Stimulated activated CD8-positive, alpha-beta memory T cell treated with anti-CD3 and anti-CD28 coated beads, Interleukin-2, amount 100 ng/mL, for 48 hours (primary cell): ENCODE data around the gene TTK.
A peak's percentile ranks its signal among the peaks of the same experiment; 100 is the strongest.

ENCODE experiments used
- DNase-seq, 2 donors: peaks; one replicate each; pipeline ENCODE4 v3.0.0-alpha.2; 2020; ENCODE audit warnings: low read depth in 2 of 2

TTK gene

DNA sequence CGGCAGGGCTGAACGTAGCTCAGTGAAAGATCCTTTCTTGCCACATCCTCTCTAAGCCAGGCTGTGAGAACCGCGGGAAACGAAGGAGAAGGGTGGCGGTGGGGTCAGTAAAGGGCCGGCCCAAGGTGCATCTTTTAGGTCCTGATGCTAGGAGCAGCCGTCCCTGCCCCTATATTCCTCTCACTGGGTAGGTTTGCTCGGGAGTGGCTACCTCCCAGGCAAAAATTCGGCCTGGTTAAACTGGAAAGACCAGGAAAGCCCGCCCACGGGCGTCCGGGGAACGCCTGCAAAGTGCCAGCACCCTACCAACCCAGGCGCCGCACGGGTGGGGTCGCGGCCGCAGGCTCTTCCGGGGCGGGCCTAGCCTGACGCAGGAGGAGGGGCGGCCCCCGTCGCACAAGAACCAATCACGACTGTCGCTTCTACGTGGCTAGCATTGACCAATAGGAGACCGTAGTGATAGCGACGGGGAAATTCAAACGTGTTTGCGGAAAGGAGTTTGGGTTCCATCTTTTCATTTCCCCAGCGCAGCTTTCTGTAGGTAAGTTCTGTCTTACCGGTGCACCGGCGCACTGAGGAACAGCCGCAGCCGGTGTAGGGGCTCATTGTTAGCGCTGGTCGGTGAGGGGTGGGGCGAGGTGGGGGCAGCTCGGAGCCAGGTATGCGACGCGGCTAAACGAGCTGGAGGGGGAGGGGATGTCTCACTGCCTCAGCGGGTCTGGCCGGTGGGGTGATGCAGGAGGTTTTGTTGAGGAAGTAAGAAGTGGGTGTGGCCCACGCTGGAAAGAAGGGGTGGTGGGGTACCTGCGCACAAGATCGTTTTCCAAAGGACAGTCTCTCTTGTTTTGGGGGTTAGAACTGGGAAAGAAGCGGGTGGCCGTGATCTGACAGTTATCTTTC is at the start of gene TTK:
Gene TTK, plus strand, starts transcription at position 477 of the 900 bp plus-strand sequence. CDS start 1,195 bp downstream, outside the sequence.
- peak; percentile 82 to 83 for DNase-seq

DNA sequence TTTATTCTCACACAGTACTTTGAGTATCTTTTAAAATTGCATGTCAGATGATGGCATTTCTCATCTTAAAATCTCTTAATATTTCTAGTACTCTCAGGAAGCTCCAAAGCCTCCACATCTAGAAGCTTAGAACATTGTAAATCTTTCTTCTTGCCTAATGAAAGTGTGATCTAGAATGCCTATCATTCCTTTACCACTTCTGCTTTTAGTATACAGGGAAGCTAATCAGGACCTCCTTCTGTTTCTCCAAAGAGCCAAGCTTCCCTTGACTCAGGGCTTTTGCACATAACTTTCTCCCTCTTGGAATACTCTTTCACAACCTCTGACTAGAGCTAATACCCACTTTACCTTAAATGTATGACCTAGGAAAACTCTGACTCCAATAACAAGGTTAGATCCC is 49.6 kb upstream of the TTK start:
- DNase-seq = no peak

DNA sequence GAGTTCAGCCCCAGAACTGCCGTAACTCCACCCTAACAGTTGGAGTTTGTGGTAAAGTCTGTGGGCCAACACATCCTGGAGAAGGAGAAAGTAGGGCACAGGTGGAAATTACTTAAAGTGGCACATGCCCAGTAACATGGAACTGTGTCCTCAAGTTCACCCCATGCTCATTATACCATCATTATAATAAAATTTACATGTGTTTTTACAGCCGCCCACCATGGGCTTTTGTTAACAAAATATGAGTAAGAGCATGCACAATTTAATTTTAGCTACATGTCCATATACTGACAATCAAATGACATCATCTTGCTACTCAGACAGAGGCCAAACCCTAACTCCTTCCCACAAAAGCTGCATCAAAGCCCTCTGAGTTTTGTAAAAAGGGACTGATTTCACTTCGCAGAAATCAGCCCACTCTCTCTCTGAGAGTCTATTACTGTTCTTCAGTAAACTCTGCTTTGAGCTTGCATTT is 39.8 kb upstream of the TTK start:
- no peak for DNase-seq

DNA sequence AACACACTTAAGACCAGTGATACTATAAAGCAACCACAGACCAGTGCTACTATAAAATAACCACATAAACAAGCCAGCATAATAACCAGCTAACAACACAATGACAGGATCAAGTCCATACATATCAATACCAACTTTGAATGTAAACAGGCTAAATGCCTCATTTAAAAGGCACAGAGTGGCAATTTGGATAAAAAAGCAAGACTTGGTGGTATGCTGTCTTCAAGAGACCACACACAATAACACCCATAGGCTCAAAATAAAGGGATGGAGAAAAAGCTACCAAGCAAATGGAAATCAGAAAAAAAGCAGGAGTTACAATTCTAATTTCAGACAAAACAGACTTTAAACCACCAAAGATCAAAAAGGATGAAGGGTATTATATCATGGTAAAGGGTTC is 37.3 kb upstream of the TTK start:
- no peak for DNase-seq

DNA sequence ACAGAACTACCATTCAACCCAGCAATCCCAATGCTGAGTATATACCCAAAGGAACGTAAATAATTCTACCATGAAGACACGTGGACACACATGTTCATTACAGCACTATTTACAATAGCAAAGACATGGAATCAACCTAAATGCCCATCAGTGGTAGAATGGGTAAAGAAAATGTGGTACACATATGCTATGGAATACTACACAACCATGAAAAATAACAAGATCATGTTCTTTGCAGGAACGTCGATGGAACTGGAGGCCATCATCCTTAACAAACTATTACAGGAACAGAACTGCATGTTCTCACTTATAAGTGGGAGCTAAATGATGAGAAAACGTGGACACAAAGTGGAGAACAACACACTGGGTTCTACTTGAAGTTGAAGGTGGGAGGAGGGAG is 34.7 kb upstream of the TTK start:
- DNase-seq = no peak

DNA sequence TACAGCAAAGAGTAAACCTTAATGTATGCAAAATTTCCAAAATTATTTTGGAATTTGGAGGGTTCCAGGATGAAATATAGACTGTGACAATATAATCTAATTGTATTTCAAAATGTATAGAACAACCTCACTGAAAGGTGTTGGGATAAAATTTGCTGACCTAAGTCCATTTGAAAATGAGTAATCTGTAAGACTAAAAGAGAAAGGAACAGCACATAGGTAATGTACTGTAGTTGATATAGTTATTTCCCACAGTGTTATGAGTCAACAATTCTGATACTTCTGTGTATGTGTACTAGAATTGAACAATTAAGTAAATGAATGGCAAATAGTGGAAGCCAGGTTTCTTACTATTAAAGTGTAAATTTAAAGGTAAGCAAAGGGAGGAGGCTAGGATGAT is 33.3 kb upstream of the TTK start:
- no peak for DNase-seq

DNA sequence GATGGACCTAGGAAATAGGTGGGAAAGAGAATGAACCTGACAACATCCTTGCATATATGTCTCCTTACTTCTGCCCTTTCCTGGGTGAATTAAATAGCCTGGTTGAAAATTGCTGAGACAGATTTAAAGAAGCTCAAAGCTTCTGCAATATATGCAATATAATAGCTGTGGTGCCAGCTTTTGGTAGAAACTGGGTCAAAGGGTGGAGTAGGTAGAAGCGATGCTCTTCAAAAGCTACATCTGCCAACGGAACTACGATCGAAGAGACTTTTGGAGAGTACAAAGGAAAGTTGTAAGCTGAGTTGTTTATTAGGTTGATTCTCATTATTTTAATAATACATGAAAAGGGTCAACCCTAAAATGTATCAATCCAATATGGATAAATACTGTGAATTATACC is 22.8 kb upstream of the TTK start:
- DNase-seq = no peak

DNA sequence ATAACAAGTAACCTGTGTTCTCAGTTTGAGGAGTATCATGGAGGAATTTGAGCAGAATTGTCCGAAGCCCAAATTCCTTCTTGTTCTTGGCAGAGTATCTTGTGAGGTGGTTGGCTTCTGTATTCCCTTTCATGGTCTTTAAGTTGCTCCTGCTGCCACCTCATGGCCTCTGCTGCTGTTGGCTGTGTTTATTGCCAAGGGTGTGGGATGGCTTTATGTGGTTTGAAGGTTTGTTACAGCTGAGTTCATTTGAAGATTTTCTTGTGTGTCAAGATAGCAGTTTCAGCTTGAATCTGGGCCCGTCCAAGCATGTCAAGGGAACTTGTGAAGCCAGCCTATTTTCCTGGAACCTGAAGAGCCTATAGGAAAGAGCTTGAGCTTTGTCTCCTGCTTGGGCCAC is 20.2 kb upstream of the TTK start:
- DNase-seq = no peak

DNA sequence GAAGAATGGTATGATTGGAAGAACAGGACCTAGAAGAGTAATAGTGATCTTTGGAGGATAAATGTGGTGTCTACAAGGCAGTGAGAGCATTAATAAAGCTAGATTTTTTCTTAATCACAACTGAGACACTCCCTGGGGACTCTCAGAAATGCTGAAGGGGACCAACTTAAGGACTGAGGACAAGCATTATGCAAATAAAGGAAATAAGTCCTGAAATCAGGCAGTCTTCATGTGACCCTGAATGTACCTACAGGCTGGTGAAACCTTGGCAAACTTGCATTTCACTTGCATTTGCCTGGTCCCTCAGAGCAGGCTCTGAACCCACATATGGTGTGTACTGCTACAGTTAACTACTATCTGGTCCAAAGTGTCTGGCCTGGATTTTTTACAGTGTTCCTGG is 19.3 kb upstream of the TTK start:
- no peak for DNase-seq

DNA sequence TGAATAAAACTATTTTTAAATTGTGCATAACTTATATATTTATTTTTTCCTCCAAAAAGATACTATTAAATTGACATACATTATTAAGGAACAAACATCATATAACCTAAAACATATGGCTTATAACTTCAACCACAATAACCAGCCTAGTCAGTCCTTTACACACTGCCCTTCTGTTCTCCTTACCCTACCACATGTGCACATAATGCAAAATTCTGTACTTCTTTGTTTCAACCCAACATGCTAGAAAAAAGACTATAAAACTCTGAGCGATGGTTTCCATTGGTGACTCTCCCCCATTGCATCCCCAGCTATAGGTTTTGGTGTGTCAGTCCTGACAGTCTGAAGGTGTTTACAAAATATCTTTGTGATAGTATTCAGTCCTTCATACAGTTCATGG is 14.8 kb upstream of the TTK start:
- no peak for DNase-seq

DNA sequence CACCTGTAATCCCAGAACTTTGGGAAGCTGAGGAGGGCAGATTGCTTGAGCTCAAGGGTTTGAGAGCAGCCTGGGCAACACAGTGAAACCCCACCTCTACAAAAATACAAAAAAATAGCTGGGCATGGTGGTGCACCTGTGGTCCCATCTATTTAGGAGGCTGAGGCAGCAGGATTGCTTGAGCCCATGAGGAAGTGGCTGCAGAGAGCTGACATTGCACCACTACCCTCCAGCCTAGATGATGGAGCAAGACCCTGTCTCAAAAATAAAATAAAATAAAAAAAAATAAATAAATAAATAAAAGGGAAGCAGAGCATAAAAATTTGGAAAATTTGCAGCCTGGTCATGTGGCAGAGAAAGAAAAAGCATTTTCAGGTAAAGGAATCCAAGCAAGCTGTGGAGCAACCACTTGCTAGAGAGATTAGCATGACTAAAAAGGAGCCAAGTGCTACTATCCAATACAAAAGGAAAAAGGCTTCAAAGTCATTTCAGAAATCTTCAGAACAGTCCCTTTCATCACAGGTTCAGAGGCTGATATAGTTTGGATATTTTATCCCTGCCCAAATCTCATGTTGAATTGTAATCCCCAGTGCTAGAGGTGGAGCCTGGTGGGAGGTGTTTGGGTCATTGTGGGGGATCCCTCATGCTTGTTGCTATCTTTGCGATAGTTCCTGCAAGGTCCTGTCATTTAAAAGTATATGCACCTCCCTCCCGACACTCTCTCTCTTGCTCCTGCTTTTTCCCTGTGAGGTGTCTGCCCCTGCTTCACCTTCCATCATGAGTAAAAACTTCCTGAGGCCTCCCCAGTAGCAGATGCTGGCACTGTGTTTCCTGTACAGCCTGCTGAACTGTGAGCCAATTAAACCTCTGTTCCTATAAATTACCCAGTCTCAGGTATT is 11.2 kb upstream of the TTK start:
- no peak for DNase-seq

DNA sequence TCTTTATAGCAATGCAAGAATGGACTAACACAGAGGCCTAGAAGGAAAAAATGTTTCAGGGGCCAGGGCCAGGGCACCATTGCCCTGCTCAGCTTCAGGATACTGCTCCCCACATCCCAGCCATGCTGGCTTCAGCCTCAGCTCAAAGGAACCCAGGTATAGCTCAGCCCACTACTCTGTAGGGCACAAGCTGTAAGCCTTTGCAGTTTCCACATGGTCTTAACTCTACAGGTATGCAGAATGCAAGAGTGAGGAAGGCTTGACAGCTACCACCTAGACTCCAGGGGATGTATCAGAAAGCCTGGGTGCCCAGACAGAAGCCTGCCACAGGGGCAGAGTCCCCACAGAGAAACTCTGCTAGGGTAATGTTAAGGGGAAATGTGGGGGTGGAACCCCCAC is 10.5 kb upstream of the TTK start:
- DNase-seq = no peak

DNA sequence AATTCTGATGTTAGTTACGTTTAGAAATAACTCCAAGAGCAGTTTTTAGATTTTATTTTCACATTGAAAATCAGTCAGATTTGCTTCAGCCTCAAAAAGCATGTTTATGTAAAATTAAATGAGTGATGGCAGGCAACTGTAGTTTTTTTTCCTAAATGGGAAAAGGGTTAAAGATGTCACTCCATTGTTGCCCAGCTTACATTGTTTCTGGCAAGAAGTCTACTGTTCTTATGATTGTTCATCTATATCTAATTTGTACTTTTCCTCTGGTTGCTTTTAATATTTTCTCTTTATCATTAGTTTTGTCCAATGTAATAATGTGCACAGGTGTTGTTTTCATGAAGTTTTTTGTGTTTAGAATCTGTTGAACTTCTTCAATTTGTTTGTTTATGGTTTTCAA is 6.7 kb upstream of the TTK start:
- DNase-seq = no peak

DNA sequence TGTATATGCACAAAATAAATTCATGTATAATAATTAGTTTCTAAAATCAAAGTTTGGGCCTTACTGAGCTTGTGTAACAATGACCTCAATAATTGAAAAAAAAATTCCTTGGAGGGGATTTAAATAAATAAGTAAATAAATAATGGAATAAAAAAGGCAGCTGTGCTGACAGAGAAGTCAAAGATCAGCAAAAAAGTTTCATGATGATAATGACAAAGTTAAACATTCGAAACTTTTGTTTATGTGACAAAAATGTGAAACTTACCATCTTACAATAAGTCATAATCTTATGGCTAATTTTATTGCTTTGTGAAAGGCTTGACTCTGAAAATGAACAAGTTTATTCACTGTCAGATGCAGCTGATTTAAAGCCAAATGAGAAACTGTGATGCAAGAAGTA is 3.1 kb upstream of the TTK start:
- no peak for DNase-seq

DNA sequence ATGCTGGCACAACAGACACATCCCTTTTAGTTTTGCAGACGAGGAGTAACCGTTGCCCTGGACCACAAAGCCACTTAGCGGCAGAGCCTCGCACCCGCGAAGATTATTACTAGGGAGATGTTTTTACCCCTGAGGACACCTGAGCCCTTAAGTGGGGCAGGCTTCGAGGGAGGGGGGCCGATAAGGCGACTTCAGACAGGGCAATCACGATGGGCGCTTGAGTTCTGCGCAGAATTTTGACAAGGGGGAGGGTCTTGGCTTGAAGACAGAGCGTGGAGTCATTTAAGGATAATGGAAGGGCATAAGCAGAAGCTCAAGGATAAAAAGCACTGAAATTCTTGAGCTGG is 650 bp upstream of the TTK start:
- DNase-seq = no peak

DNA sequence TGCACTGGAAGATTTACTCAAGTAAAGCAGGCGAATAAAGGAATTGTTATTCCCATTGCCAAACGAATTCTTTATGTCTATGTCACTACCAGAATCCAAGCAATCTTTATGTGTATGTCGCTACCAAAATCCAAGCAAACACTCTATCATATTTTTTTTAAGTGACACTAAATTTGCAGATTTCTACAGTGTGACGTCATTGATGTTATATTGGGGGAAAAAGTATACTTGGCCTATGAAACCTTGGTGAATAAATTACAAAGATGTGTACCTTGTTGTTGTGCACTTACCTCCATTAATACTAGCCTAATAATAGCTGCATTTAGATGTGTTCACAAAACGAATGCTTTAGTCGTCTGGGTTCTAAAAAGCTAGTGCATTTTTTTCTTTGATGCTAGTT is 957 bp downstream of the TTK start:
- no peak for DNase-seq

DNA sequence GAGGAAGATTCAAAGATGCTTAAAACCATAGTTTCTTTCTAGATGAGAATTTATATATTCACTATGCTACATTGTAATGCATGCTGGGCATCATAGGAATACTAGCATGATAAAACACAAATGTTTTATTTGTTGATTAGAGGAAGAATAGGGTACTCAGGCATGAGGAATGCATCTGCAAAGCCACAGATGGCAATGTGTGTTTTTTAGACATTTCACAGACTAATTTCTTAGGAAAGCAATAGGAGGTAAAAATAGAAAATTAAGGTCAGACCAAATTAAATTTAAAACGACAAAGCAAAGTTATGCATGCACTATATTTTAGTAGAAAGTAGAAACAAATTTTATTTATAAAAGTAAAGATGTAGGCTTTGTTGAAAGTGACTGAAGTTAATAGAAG is 2.1 kb downstream of the TTK start:
- no peak for DNase-seq

DNA sequence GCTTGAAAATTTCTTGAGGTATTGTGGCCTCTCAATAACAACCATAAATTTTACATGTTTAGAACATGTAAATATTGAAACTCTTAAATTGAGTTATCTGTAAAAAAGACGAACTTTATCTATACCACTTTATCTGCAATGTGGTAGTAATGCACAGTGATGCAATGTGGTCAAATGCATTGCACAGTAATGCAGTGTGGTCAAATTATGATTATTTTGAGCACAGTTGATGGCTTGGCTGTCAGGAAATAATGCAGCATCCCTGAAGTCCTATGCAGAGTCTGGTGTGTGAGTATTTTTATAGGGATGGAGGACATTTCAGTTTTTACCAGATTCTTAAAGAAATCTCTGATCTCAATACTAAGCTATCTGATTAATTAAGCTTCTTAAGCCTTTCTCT is 5.1 kb downstream of the TTK start:
- DNase-seq = no peak

DNA sequence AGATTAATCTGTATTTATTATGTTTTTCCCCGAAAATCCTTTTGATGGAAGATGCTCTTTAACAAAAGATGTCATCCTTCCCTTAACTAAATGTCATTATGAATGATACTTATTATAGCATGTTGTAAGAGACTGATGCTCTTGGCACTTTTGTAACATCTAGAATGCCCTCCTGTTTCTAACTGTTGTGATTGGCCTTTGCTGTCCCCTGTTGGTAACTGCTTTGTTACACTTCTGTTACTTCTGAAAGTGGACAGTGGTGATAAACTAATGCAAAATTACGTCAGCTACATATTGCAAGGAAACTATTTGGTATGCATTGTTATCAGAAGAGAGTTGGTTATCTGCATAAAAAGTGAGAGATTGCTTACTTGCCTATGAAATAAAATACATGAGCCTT is 5.8 kb downstream of the TTK start:
- DNase-seq = no peak

DNA sequence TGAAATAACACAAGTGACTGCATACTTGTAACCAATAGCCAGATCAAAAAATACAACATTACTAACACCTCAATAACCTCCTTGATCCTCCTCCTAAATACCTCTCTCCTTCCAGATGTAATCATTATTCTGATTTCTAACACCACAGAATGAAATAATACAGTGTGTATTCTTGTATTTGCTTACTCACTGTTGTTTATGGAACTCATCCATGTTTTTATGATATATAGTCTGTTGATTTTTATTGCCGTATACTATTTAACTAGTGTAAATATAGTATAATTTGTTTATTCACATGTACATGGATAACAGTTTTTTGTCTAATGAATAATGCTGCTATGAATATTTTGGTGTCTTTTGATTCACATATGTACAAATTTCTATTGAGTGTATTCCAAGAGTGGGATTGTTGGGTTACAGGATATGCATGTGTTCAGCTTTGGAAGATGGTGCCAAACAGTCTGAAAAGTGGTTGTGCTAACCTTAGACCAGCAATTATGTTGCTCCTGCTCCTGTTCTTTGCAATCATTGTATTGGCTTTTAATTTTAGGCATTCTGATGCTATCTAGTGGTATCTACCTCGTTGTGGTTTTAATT is 11.5 kb downstream of the TTK start:
- DNase-seq = no peak

DNA sequence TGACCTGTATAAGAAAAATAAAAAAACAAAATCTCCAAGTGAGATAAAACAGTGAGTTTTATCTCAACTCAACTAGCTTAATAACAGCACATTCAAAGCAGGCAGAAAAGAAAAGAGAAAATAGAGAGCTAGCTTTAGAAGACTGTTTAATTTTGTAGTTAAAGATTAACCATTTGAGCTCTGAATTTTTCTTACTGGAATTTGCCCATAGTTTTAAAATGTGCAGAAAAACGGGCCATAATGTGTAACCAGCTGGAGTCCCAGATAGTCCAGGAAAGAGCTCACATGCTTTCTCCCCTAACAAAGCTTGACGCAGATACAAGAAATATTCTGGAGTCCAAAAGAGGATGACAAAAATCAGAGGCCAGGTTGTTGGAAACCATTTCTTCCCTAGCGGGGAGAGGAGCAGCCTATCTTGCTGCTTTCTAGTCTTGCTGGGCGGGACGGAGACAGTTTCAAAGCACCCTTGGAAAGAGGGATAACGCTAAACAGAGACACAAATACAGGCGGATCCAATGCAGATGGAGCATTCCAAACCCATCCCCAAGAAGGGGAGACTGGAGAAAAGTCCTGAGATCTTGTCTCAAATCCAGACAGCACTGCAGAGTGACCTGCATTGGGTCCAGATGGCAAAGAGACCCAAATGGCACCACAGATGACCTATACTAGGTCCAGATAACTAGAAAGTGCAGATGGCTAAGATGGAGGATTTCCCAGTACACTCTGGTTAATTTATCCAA is 16.1 kb downstream of the TTK start:
- no peak for DNase-seq

DNA sequence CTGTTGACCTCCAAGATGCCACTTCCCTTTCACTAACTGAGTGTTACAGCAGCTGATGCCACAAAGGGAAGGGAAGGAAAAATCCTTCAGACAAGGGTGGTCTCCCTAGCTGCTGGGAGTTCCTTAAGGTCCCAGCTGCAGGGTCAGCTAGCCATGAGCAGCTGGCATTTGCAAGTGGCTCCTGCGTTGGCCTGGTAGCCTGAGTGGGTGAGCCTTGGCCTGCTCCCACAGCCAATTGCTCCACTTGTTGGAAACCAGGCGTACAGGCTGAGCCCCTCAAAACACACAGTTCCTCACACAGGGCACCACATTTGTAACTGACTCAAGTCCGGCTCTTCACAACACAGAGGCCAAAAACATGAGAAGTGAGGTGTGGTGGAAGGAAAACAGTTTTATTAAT is 16.7 kb downstream of the TTK start:
- no peak for DNase-seq
